ENCODE measurements around the gene FOSL1.
A peak's percentile ranks its signal among the peaks of the same experiment; 100 is the strongest.

FOSL1 gene

GRCh38 chr11:65894034-65894591 lies 6.1 kb downstream of the FOSL1 start:
- peak; percentile 59 for DNase-seq

- no peak for DNase-seq
Observed at GRCh38 chr11:65892661-65893317, 7.4 kb downstream of the FOSL1 start.

- peak; percentile 49 for DNase-seq
Observed at GRCh38 chr11:65892137-65892540, 8.0 kb downstream of the FOSL1 start.

- DNase-seq: peak; percentile 43
Observed at GRCh38 chr11:65891219-65892136, 8.7 kb downstream of the FOSL1 start.

- DNase-seq: peak; percentile 98
Observed at GRCh38 chr11:65890324-65891218, 9.6 kb downstream of the FOSL1 start, which contains the start of gene CCDC85B. Gene CCDC85B (plus strand): TSS chr11:65890673. CDS start chr11:65890784, 111 bp downstream.

- DNase-seq: peak; percentile 96
Observed at GRCh38 chr11:65888163-65888814, 11.9 kb downstream of the FOSL1 start, which contains the start of gene FIBP. Gene FIBP (minus strand): TSS chr11:65888471. CDS start chr11:65888418, 53 bp downstream.

- peak; percentile 23 for DNase-seq
Observed at GRCh38 chr11:65887723-65888162, 12.4 kb downstream of the FOSL1 start.

- DNase-seq: no peak
Observed at GRCh38 chr11:65886826-65887722, 13.1 kb downstream of the FOSL1 start.

- no peak for DNase-seq
Observed at GRCh38 chr11:65885808-65886536, 14.2 kb downstream of the FOSL1 start.

GRCh38 chr11:65885231-65885630 lies 15.0 kb downstream of the FOSL1 start:
- DNase-seq: no peak

- peak; percentile 87 for DNase-seq
Observed at GRCh38 chr11:65884716-65885092, 15.5 kb downstream of the FOSL1 start.

GRCh38 chr11:65883786-65884715 lies 16.1 kb downstream of the FOSL1 start:
- DNase-seq: no peak

- no peak for DNase-seq
Observed at GRCh38 chr11:65883058-65883761, 17.0 kb downstream of the FOSL1 start.

GRCh38 chr11:65882120-65883057 lies 17.8 kb downstream of the FOSL1 start:
- DNase-seq: no peak

GRCh38 chr11:65880844-65881421 lies 19.3 kb downstream of the FOSL1 start:
- peak; percentile 38 for DNase-seq

- DNase-seq: no peak
Observed at GRCh38 chr11:65880027-65880426, 20.2 kb downstream of the FOSL1 start.

- peak; percentile 70 for DNase-seq
Observed at GRCh38 chr11:65879617-65880016, 20.6 kb downstream of the FOSL1 start, which contains the start of gene CTSW. Gene CTSW (plus strand): TSS chr11:65879837. CDS start chr11:65879855, 18 bp downstream.

All from CD4-positive, alpha-beta T cell treated with Interleukin-21 for 1 hour (primary cell).